Effector CD4-positive, alpha-beta T cell (primary cell): ENCODE data around the gene TTC33.
A peak's percentile ranks its signal among the peaks of the same experiment; 100 is the strongest.
"Not testable (repeated sequence)": the region's sequence is repeated elsewhere in the genome, so short reads cannot be mapped to it uniquely, and the experiment has no call there.

Experiments
- DNase-seq: peaks from one replicate; pipeline ENCODE4 v3.0.0-alpha.2; 2020

TTC33 gene

DNA sequence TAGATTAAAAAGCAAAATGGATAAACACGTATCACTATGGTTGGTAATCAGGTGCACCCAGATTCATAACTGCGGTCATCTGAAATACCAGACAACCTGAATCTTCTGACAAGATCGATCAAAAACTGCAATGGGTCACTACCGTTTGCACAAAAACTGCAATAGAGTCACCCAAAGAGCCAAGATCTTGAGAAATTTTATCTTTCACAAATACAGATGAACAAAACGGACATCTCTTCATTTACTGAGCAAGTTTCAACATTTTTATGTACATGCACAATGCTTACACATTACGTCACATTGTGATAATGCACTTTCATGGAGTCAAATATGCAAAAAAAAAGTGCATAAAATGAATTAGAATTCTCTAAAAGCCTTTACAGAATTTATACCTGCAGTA, 23.8 kb upstream of the TTC33 start:
- DNase-seq: no peak

DNA sequence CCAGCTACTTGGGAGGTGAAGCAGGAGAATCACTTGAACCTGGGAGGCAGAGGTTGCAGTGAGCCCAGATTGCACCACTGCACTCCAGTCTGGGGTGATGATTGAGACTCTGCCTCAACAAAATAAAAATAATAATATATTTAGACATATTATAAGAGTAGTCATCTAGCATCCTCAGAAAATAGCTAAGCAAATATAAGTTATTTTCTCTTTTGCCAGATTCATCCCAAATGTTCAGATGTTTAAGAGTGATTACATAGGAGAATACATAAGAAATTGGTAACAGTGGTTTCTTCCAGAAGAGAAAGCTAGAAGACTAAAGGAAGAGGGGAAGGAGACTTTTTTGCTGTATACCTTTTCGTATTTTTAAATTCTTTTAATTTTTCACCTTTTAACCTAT, 22.4 kb upstream of the TTC33 start:
- DNase-seq: no peak

DNA sequence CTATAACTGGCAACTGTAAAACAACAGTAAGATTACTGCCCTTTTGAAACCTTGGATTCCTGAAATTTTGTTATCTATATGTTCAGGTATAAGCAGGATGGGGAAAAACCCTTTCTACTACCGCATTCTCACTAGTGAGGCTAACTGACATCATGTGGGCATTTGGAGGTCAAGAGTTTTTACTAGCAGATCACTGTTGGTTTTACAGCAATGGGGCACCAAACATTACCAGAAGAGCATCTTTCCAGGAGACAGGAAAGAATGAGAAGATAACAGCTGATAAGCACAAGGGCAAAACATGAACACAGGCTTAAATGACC, 20.9 kb upstream of the TTC33 start:
- DNase-seq: no peak

DNA sequence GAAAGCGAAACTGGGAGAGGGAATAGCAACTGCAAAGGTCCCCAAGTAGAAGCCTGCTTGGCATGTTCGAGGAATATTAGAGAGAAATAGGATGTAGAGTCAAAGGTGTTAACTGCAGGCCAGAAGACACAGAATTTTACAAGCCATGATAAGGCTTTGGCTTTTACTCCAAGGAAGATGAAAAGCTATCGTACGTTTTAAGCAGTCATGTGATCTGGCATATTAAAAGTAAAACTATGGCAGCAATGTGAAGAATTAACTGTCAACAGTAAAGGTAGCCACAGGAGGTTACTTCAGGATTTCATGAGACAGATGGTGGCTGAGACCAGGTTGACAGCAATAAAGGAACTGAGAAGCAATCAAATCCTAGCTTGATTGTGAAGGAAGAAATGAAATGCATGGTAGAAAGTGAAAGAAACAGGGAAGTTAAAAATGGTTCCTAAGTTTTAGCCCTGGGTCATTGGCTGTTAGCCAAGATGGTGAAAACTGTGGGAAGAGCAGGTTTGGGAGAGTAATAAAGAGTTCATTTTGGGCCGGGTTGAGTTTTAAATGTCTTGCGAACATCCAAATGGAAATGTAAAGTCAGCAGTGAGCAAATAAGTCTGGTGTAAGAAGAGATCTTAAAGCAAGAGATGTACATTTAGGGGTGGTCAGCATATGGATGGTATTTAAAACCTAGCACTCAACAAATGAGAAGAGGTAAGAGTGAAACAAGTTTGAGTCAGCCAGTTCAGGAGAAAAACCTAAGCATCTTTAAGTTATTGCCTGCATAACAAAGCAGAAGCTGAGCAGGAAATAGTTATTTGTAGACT, 20.3 kb upstream of the TTC33 start:
- no peak for DNase-seq

DNA sequence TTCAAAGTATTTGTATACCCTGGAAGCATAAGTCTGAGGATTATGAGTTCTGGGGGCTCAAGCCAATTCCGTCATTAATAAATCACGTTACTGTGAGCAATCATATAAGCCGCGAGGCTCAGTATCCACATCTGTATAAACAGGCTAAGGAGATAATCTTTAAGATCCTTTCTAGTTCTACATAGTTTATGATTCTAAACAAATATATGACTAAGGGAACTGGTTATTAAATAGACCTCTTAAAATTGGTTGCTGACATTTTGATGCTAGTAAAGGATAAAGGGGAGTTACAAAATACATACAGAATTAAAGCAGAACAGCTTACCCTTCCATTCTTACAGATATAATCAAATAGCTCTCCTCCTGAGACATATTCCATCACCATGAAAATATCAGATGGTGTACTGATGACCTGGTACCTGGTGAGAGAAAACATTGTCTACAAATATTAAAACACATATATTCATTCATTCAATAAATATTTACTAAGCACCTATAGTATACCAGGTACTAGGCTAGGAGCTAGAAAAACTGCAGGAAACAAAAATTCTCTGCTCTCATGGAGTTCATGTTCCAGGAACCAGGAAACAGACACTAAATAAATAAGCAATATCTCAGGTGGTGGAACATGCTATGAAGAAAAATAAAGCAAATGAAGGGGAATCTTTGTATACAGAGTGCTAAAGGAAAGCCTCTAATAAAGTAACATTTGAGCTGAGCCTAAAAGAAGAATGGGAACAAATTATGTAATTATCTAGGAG, 19.5 kb upstream of the TTC33 start:
- DNase-seq: no peak

DNA sequence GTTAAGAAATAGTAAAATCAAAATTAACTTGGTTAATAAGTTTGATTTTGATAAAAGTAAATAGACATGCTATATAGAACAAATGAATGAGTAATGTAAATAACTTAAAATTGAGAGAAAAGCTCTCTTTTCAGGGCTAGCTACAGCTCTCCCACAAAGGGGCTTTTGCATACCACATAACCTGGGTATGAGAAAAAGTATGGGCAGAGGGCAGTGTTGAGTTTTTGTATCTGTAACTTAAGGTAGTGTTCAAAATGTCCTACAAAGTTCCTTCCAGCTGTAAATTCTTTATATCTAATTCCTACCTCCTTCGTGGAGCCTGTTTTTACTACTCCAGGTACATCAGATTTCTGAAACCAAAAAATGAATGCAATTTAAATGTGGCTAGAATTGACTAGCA, 18.9 kb upstream of the TTC33 start:
- DNase-seq: no peak

DNA sequence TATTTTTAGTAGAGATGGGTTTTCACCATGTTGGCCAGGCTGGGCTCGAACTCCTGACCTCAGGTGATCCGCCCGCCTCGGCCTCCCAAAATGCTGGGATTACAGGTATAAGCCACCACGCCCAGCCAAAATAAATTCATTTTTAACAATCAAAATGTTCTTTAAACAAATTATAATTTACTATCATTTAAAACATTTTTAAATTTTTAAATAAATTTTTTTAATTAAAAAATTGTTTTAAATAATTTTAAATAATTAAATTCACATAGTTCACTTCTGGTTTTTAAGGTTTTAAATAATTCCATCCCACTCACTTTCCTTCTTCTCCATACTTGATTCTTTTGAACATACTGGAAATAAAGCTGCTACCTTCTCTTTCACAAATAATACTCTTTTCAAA, 15.0 kb upstream of the TTC33 start:
- no peak for DNase-seq

DNA sequence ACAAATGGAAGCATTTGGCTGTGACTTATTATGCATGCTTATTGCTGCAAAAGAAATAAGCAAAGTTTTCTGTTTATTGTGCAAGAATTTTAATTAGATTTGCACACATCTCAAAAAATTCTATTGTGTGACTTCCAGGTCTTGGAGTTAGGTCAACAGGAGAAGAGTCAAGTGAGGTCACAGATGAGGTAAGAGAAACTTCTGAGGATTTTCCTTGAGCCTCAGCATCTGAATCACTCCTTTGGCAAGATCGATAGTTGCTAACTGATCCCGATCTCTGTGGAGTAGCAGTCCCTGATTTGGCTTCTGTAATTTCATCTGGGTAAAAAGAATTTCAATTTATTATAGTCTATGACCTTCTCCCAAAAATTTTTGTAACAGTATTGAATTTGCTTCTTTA, 6.9 kb upstream of the TTC33 start:
- no peak for DNase-seq

DNA sequence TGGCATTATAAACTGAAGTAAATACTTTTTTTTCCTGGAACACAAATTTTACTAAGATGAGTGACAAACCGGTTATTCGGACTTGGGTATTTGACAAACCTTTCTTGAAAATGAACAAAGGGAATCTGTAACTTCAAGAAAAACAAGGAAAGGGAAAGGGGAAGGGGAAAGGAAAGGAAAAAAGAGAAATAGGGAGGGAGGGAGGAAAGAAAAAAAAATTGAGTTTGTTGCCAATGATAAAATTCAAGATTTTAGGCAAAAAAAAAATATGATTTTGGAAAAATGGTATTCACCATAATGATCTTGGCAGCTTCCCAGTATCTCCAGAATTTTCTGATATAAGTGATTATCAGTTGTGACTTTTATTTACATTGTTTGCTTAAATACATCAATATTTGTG, 1.6 kb upstream of the TTC33 start:
- DNase-seq: no peak

DNA sequence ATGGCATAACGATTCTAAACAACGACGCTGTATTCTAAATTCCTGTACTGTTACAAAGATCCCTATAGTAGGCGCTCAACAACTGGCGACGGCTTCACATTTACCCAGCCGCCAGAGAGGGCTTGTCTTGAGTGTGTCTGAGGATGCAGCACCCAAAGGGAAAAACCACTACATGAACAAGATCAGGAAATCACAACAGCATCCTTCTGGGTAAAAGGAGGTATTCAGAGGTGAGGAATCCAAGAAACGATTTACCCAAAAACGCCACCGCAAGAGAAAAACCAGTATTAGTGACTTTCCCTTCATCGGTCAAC, 711 bp downstream of the TTC33 start:
- DNase-seq: peak; percentile 51

DNA sequence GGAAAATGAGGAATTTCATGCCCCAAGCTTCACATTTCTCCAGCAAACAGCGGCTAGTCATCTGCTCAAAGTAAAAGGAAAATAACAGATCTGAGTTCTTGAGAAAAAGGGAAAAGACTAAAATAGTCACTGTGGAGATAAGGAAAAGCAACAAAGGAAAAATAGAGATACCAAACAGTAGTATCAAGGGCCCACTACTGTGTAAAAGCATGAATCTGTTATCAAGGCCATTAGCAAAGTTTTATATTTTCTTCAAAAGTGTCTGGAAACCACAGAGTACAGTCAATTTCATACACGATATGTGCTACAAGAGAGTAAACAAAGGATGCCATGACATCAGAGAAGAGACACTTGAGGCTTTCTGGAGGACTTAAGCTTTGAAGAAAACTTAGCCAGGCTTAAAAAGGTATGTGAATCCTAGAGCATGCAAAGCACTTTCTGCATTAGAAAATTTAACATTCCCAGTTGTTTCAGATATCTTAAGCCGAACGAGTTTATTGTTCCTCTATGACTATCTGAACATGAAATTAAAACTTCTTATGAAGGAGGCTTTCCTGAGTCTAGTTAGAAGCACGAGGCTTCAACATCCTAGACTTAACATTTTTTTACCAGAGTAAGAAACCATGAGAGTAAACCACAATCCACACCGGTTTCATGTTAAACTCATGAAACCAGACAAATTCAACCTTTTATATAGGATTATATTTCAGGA, 1.2 kb downstream of the TTC33 start:
- no peak for DNase-seq

DNA sequence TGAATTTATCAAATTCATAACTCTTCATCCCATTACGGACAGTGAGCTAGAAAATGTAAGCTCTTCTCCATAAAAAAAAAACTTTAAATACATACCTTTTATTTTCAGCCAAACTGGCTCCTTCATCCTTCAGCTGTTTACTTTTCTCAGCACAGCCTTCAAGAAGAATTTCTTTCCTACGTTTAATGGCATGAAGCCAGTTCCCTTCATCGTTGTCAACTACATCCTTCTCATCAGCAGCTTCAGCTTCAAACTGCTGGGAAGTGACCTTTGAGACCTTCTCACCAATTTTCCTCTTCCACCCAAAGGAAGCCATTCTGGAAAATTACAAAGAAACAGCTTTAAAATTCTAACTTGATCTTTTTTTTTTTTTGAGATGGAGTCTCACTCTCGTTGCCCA, 9.1 kb downstream of the TTC33 start:
- DNase-seq: no peak

DNA sequence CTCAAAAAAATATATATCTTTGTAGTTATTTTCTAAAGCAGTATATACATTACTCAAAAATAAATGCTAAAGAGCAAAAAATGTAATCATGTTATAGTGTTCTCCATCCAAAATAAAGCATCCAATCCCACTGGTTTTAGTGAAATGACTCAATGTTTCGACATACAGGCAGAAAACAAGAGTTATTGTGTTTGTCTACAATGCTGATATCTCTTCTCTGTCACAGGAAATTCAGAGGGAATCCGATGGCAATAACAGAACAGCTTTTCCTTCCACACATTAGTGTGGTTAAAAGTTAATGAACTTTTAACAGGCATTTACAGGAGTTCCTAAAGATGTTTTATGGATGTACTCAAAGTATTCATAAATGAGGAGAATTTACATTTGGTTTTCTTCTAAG, 12.0 kb downstream of the TTC33 start:
- DNase-seq: no peak

DNA sequence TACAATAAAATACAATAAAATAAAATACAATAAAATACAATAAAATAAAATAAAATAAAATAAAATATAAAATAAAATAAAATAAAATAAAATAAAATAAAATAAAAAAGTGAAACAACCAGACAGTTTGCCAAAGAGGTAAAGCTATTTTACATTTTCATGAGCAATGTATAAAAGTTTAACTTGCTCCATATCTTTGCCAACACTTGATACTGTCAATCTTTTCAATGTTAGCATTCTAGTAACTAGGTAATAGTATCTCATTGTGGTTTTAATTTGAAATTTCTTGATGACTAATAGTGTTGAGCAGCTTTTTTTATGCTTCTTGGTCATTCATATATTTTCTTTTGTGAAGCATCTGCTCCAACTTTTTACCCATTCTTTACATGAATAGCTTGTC, 17.3 kb downstream of the TTC33 start:
- DNase-seq: no peak

DNA sequence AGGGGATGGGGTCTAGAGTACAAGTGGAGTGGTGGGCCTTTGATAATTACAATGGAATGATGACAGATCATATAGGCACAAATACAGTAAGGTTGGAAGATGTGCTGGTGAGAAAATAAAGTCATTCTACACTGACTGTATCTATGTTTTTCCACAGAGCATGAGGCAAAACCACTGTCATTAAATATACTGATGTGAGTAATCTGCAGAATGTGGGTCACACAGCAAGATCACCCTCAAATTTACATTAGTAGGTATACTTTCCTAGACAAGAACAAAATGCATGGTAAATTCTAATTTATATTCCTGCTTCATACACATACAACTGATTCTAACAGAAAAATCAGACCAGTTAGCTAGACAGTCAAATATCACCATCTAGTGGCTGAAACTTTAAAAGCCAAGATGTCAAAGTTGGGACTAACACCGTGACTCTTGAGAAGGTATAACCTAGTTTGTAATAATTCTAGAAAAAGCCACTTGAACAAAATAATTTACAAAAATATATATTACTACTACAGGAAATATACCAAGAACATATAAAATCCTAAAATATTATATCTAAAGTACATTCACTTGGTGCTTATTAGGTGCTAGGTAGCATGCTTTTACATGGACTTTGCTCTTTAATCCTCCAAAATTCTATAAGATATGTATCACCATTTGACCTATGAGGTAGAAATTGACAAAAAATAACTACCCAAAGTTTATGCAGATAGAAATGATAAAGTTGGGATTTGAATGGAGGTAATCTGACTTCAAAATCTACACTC, 19.5 kb downstream of the TTC33 start:
- no peak for DNase-seq

DNA sequence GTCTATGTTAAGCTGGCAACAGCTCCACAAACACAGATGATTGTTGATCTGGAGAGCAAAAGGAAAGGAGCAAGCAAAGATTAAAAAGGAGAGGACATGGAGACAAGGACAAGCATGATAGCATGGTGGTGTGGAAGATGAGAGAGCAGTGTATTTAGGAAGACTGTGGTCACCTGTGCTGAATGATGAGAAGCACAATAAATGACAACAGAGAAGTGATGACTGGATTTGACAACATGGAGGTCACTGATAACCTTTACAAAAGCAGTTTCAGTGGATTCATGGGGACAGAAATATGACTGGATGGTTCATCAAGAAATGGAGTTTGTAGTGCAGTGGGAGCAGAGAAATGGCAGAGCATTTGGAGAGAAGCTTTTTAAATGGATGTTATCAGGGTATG, 20.2 kb downstream of the TTC33 start:
- DNase-seq: no peak

DNA sequence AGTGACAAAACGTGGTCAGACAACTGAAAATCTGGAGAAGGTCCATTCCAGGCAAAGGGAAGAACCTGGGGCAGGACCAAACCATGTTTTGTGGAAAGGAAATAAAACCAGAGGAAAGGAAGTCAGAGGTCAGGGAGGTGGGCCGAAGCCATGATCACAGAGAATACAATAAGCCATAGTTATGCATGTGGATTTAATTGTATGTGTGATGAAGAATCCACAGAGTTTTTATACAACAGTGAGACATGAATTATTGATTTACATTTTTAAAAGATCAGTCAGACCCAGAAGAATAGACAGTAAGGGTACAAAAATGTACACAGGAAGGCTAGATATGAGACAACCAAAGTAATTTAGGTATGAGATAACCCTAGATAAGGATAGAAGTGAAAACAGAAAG, 20.8 kb downstream of the TTC33 start:
- no peak for DNase-seq

DNA sequence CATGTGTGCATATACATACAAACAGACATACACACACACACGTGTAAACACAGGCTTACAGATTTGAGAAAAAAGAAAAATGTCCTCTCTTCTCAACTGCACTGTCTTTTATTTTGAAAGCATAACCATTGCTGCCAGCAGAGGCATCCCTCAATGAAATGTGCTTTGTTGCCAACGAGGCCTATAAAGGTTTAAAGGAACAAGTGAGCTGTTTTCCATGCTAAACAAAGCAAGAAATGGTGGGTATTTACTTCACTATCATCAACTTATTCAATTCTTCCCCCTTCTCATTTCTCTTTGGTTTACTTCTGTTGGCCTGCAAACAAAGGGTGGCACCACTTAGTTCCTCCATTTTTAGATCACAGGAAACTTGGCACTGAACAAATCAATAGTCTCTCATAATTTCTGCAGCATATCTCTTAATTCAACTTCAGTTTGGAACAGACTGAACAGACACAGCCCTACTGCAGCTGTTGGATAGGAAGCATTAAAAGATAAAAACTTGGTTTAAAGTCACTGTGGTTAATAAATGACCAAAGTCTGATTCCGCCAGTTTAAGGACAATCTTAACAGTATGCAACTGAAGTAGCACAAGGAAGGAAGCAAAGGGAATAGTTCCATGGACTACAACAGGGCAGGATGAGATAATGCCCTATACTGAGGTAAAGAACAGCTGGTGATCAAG, 21.7 kb downstream of the TTC33 start:
- no peak for DNase-seq

DNA sequence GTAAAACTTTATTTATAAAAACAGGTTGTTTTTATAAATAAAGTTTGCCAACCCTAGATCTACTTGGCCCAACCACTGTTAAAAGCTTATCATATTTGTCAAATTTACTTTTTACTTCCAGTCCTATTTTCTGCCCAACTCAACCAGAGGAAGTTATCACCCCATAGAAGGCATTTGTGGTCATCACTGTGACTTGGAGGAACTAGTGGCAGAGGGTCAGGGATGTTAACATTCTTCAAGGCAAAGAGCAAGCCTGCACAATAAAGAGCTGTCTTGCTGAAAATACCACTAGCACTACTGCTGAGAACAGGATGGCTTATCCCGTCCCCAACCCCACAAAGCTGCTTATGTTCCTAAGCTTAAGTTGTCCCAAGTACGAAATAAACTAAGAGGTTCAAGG, 22.3 kb downstream of the TTC33 start:
- DNase-seq: no peak

DNA sequence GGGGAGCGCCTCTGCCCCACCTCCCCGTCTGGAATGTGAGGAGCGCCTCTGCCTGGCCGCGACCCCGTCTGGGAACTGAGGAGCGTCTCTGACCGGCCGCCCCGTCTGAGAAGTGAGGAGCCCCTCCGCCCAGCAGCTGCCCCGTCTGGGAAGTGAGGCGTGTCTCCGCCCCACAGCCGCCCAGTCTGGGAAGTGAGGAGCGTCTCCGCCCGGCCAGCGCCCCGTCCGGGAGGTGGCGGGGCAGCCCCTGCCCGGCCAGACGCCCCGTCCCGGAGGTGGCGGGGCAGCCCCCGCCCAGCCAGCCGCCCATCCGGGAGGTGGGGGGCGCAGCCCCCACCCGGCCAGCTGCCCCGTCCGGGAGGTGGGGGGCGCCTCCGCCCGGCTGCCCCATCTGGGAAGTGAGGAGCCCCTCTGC, 33.3 kb downstream of the TTC33 start:
- DNase-seq: not testable (repeated sequence)

DNA sequence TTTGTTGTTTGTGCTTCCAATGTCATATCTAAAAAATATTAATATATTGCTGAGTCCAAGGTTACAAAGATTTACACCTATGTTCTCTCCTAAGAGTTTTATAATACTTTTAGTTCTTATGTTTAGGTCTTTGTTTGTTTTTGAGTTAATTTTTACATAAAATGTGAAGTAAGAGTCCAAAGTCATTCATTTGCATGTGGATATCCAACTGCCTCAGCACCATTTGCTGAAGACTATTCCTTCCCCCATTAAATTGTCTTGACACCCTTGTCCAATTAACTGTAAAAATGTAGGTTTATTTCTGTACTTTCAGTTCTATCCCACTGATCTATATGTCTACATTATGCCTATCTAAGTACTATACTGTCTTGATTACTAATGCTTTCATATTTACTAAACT, 35.7 kb downstream of the TTC33 start:
- DNase-seq: no peak

DNA sequence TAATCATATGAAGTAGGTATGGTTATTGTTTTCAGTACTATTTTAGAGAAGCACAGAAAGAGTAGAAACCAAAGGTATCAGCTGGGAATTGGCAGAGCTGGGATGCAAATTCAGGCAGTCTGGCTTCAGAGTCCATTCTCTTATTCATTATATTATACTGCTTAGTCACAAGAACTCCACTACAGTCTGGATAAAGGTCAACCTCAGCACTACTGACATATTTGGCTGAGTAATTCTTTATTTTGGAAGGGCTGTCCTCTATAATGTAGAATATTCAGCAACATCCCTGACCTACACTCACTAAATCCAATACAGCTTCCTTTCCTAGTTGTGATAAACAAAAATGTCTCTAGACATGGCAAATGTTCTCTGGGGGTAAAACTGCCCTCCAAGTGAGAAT, 38.5 kb downstream of the TTC33 start:
- no peak for DNase-seq

DNA sequence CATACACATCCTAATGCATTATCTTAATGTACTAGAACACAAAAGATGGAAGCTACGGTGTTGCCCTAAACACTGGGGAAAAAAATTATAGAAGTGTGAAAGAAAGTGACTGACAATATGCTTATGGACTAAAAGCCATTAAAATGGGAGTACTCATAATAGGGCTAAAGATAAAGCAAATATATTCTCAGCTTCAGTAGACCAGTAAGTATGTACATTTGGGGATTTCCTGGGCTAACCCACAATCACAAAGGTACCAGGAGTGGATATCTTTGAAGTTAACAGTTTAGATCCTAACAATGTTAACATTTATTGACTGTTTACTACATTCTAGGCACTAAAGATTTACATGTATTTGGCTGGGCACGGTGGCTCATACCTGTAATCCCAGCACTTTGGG, 39.2 kb downstream of the TTC33 start:
- no peak for DNase-seq
